SK-N-SH treated with all-trans-retinoic acid at 6 μM for 48 hours (cell line): Measurements from ENCODE around the gene RECK.

Source experiments
- ATAC-seq: fragments of 200-7000 bp; cut with Tn5 transposase; 3 replicates; pipeline ENCODE4 v1.9.1; 2020; ENCODE audit warnings: mild to moderate bottlenecking, moderate library complexity
- ARNTL ChIP-seq: fragments of 450-650 bp; formaldehyde crosslinking; IDR thresholded peaks from 2 replicates; pipeline ENCODE4 v1.5.0; 2020; ENCODE audit warnings: low read depth, mild to moderate bottlenecking, moderate library complexity, borderline replicate concordance
- BACH2 ChIP-seq: fragments of 250-450 bp; sonication (Bioruptor Pico); IDR thresholded peaks from 2 replicates; pipeline ENCODE4 v1.9.0; 2021; ENCODE audit warnings: mild to moderate bottlenecking, borderline replicate concordance
- CSDC2 ChIP-seq: fragments of 250-450 bp; sonication (Bioruptor Pico); IDR thresholded peaks from 2 replicates; pipeline ENCODE4 v1.5.0; 2020; ENCODE audit warnings: mild to moderate bottlenecking, moderate library complexity
- ESRRG ChIP-seq: fragments of 250-450 bp; sonication (Bioruptor Pico); IDR thresholded peaks from 2 replicates; pipeline ENCODE4 v1.6.1; 2021; ENCODE audit warnings: mild to moderate bottlenecking
- GLIS3 ChIP-seq: fragments of 250-450 bp; sonication (Bioruptor Pico); IDR thresholded peaks from 2 replicates; pipeline ENCODE4 v1.5.0; 2020; ENCODE audit warnings: mild to moderate bottlenecking, moderate library complexity
- ISL1 ChIP-seq: fragments of 250-450 bp; sonication (Bioruptor Pico); IDR thresholded peaks from 2 replicates; pipeline ENCODE4 v2.1.2; 2022; ENCODE audit warnings: mild to moderate bottlenecking, moderate library complexity
- OSR1 ChIP-seq: fragments of 250-450 bp; sonication (Bioruptor Pico); IDR thresholded peaks from 2 replicates; pipeline ENCODE4 v1.8.0; 2022; ENCODE audit warnings: moderate library complexity, mild to moderate bottlenecking, inconsistent platforms
- PPARA ChIP-seq: fragments of 250-450 bp; sonication (Bioruptor Pico); IDR thresholded peaks from 2 replicates; pipeline ENCODE4 v1.5.0; 2020; ENCODE audit warnings: mild to moderate bottlenecking, borderline replicate concordance
- TCF4 ChIP-seq: fragments of 250-450 bp; sonication (Bioruptor Pico); IDR thresholded peaks from 2 replicates; pipeline ENCODE4 v1.8.0; 2021; ENCODE audit warnings: mild to moderate bottlenecking, moderate library complexity, borderline replicate concordance
- ZC3H10 ChIP-seq: fragments of 250-450 bp; sonication (Bioruptor Pico); IDR thresholded peaks from 2 replicates; pipeline ENCODE4 v1.5.1; 2021; ENCODE audit warnings: mild to moderate bottlenecking, moderate library complexity
- ZFP3 ChIP-seq: fragments of 250-450 bp; sonication (Bioruptor Pico); IDR thresholded peaks from 2 replicates; pipeline ENCODE4 v1.5.0; 2020; ENCODE audit warnings: mild to moderate bottlenecking, moderate library complexity
- ZFP30 ChIP-seq: fragments of 450-650 bp; formaldehyde crosslinking; IDR thresholded peaks from 2 replicates; pipeline ENCODE4 v1.5.0; 2022; ENCODE audit warnings: mild to moderate bottlenecking, moderate library complexity
- ZNF565 ChIP-seq: fragments of 450-650 bp; formaldehyde crosslinking; conservative IDR thresholded peaks from 2 replicates; pipeline ENCODE4 v1.5.0; 2020; ENCODE audit warnings: low read depth, mild to moderate bottlenecking, moderate library complexity
- ZNF8 ChIP-seq: fragments of 450-650 bp; formaldehyde crosslinking; IDR thresholded peaks from 2 replicates; pipeline ENCODE4 v1.5.0; 2020; ENCODE audit warnings: mild to moderate bottlenecking, moderate library complexity
- TF ChIP-seq, protein P1 (sequence below): fragments of 250-450 bp; sonication (Bioruptor Pico); IDR thresholded peaks from 2 replicates; pipeline ENCODE4 v1.8.0; 2020; ENCODE audit warnings: mild to moderate bottlenecking, moderate library complexity, borderline replicate concordance
- TF ChIP-seq, protein P2 (sequence below): fragments of 250-450 bp; sonication (Bioruptor Pico); IDR thresholded peaks from 2 replicates; pipeline ENCODE4 v1.8.0; 2021; ENCODE audit warnings: low read depth, mild to moderate bottlenecking, moderate library complexity, borderline replicate concordance
- TF ChIP-seq, protein P3 (sequence below): fragments of 250-450 bp; sonication (Bioruptor Pico); IDR thresholded peaks from 2 replicates; pipeline ENCODE4 v1.5.0; 2020; ENCODE audit warnings: mild to moderate bottlenecking, moderate library complexity

The RECK gene

DNA sequence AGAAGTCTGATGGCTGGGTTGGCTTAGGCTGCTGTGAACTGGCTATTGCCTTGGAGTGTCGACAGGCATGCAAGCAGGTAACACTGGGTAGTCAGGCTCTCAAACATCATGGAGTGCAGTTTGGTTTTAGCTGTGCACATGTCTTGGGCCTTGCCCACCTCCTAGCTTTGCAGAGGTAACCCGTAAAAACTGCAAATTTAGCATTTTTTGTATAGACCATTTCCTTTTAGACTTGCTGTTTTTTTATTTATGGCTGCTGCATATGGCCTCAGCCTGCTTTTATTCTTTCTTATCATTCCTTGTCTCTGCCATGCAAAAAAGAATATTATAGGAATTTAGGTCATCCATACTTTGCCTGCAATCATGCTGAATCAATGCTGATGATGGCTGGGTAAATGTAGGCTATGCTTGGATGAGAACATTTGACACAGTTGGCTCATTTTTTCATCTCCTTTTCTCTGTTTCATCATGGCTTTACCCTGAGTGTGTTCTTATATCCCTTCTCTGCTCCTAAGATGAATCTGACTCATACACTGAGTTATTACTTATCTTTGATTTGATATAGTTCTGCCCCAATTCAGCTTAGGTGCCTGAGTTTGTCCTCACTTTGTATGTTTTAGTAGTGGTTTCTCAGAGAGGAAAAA, 27.2 kb downstream of the RECK start:
- TF ChIP-seq CSDC2 (CRISPR knock-in tag) (no peak), BACH2 (CRISPR knock-in tag) (no peak), ZFP3 (no peak), PPARA (CRISPR knock-in tag) (no peak), OSR1 (no peak), ZNF565 (CRISPR knock-in tag) (no peak), ISL1 (CRISPR knock-in tag) (no peak), GLIS3 (CRISPR knock-in tag) (no peak)
- TF ChIP-seq, protein P1, sequence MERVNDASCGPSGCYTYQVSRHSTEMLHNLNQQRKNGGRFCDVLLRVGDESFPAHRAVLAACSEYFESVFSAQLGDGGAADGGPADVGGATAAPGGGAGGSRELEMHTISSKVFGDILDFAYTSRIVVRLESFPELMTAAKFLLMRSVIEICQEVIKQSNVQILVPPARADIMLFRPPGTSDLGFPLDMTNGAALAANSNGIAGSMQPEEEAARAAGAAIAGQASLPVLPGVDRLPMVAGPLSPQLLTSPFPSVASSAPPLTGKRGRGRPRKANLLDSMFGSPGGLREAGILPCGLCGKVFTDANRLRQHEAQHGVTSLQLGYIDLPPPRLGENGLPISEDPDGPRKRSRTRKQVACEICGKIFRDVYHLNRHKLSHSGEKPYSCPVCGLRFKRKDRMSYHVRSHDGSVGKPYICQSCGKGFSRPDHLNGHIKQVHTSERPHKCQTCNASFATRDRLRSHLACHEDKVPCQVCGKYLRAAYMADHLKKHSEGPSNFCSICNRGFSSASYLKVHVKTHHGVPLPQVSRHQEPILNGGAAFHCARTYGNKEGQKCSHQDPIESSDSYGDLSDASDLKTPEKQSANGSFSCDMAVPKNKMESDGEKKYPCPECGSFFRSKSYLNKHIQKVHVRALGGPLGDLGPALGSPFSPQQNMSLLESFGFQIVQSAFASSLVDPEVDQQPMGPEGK (CRISPR knock-in tag): no peak
- TF ChIP-seq, protein P2, sequence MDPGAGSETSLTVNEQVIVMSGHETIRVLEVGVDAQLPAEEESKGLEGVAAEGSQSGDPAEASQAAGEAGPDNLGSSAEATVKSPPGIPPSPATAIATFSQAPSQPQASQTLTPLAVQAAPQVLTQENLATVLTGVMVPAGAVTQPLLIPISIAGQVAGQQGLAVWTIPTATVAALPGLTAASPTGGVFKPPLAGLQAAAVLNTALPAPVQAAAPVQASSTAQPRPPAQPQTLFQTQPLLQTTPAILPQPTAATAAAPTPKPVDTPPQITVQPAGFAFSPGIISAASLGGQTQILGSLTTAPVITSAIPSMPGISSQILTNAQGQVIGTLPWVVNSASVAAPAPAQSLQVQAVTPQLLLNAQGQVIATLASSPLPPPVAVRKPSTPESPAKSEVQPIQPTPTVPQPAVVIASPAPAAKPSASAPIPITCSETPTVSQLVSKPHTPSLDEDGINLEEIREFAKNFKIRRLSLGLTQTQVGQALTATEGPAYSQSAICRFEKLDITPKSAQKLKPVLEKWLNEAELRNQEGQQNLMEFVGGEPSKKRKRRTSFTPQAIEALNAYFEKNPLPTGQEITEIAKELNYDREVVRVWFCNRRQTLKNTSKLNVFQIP (CRISPR knock-in tag): no peak
- TF ChIP-seq, protein P3, sequence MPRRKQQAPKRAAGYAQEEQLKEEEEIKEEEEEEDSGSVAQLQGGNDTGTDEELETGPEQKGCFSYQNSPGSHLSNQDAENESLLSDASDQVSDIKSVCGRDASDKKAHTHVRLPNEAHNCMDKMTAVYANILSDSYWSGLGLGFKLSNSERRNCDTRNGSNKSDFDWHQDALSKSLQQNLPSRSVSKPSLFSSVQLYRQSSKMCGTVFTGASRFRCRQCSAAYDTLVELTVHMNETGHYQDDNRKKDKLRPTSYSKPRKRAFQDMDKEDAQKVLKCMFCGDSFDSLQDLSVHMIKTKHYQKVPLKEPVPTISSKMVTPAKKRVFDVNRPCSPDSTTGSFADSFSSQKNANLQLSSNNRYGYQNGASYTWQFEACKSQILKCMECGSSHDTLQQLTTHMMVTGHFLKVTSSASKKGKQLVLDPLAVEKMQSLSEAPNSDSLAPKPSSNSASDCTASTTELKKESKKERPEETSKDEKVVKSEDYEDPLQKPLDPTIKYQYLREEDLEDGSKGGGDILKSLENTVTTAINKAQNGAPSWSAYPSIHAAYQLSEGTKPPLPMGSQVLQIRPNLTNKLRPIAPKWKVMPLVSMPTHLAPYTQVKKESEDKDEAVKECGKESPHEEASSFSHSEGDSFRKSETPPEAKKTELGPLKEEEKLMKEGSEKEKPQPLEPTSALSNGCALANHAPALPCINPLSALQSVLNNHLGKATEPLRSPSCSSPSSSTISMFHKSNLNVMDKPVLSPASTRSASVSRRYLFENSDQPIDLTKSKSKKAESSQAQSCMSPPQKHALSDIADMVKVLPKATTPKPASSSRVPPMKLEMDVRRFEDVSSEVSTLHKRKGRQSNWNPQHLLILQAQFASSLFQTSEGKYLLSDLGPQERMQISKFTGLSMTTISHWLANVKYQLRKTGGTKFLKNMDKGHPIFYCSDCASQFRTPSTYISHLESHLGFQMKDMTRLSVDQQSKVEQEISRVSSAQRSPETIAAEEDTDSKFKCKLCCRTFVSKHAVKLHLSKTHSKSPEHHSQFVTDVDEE (CRISPR knock-in tag): no peak
- ATAC-seq: peak; percentile 62

DNA sequence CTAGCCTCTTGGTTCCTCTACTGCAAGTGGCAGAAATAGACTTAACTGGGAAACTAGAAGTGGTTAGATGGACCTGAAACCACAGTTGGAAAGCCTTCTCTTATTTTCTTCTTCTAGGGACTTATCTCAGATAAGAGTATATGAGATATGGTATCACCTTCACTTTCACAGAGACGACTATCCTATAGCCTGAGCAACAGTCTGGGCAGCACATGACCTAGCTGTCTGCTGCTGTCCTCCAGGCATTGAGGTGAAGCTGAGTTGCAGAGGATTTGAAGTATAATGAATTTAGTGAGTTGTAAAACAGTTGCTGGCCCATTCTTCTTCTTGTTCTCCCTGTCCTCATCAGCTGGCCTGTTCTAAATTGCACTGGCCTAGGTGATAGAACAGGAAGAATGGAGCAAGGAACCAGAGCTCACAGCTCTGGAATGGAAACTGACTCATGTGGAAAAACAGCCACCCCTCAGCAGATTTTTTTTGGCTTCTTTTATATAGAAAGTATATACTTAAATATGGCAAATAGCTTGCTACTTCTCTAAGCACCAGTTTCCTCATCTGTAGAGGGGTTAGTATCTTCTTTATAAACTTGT, 27.8 kb downstream of the RECK start:
- peak; percentile 32; the same call in 2 of the 3 replicates for ATAC-seq
- TF ChIP-seq, protein P2 (CRISPR knock-in tag): no peak
- TF ChIP-seq ZC3H10 (CRISPR knock-in tag) (no peak), ESRRG (CRISPR knock-in tag) (no peak), TCF4 (no peak), ZNF8 (CRISPR knock-in tag) (no peak), BACH2 (CRISPR knock-in tag) (no peak), GLIS3 (CRISPR knock-in tag) (no peak), ARNTL (no peak), ZFP30 (CRISPR knock-in tag) (no peak), ZNF565 (CRISPR knock-in tag) (no peak), ZFP3 (no peak)
- TF ChIP-seq, protein P1 (CRISPR knock-in tag): no peak
- TF ChIP-seq, protein P3 (CRISPR knock-in tag): no peak
